MM.1S (cell line): ENCODE measurements around the gene ADAMTS17.

Experiments
- DNase-seq: peaks from one replicate; pipeline ENCODE4 v3.0.0-alpha.2; 2015
- H2AFZ ChIP-seq: fragments of 300-600 bp; sonication (generic); 2 replicates; pipeline ENCODE4 v1.6.0; 2016; ENCODE audit warnings: antibody characterized with exemption, low read length
- H3F3A ChIP-seq: fragments of 300-600 bp; sonication (generic); 2 replicates; pipeline ENCODE4 v1.6.1; 2016; ENCODE audit warnings: mild to moderate bottlenecking, antibody characterized with exemption, low read length, moderate library complexity, mixed read lengths; ENCODE audit not compliant: insufficient read depth
- H3K27ac ChIP-seq: fragments of 300-600 bp; sonication (generic); 2 replicates; pipeline ENCODE4 v1.5.1; 2016; ENCODE audit warnings: mild to moderate bottlenecking, low read length
- H3K27me3 ChIP-seq: fragments of 300-600 bp; sonication (generic); replicated peaks from 2 replicates; pipeline ENCODE4 v1.6.0; 2016; ENCODE audit warnings: low read length; ENCODE audit not compliant: insufficient read depth
- H3K36me3 ChIP-seq: fragments of 300-600 bp; sonication (generic); replicated peaks from 2 replicates; pipeline ENCODE4 v1.6.1; 2016; ENCODE audit warnings: mild to moderate bottlenecking, low read length, mixed read lengths; ENCODE audit not compliant: insufficient read depth
- H3K4me1 ChIP-seq: fragments of 300-600 bp; sonication (generic); 2 replicates; pipeline ENCODE4 v1.6.1; 2016; ENCODE audit warnings: low read length, mixed read lengths
- H3K4me2 ChIP-seq: fragments of 300-600 bp; sonication (generic); 2 replicates; pipeline ENCODE4 v1.6.0; 2016; ENCODE audit warnings: low read depth, low read length
- H3K4me3 ChIP-seq: fragments of 300-600 bp; sonication (generic); 2 replicates; pipeline ENCODE4 v1.5.1; 2016; ENCODE audit warnings: low read length, mixed read lengths
- H3K79me2 ChIP-seq: fragments of 300-600 bp; sonication (generic); 2 replicates; pipeline ENCODE4 v1.6.1; 2016; ENCODE audit warnings: mixed run types, low read length, mixed read lengths
- H3K9ac ChIP-seq: fragments of 300-600 bp; sonication (generic); 2 replicates; pipeline ENCODE4 v1.6.1; 2016; ENCODE audit warnings: low read length, mixed read lengths
- H3K9me2 ChIP-seq: fragments of 300-600 bp; sonication (generic); replicated peaks from 2 replicates; pipeline ENCODE4 v1.6.1; 2016; ENCODE audit warnings: mild to moderate bottlenecking, low read length, mixed read lengths; ENCODE audit not compliant: insufficient read depth
- H3K9me3 ChIP-seq: fragments of 300-600 bp; sonication (generic); replicated peaks from 2 replicates; pipeline ENCODE4 v1.6.1; 2016; ENCODE audit warnings: mild to moderate bottlenecking, low read length, mixed read lengths; ENCODE audit not compliant: insufficient read depth
- H4K20me1 ChIP-seq: fragments of 300-600 bp; sonication (generic); 2 replicates; pipeline ENCODE4 v1.6.1; 2016; ENCODE audit warnings: mild to moderate bottlenecking, low read length, moderate library complexity, mixed read lengths; ENCODE audit not compliant: insufficient read depth
- CTCF ChIP-seq: fragments of 300-600 bp; sonication (generic); IDR thresholded peaks from 2 replicates; pipeline ENCODE4 v1.5.1; 2016; ENCODE audit warnings: antibody characterized with exemption, low read length, mixed read lengths
- EZH2 ChIP-seq: fragments of 300-600 bp; sonication (generic); optimal IDR thresholded peaks from 2 replicates; pipeline ENCODE3; 2017; ENCODE audit warnings: low read depth, mild to moderate bottlenecking, antibody characterized with exemption, low read length, mixed read lengths
- EZH2phosphoT487 ChIP-seq: fragments of 300-600 bp; sonication (generic); IDR thresholded peaks from 2 replicates; pipeline ENCODE4 v1.6.1; 2018; ENCODE audit warnings: antibody characterized with exemption, low read length

The ADAMTS17 gene

GRCh38 chr15:100348578-100348977 lies 6.8 kb upstream of the ADAMTS17 start:
- no peaks in the 10 kb centered on the region for H3K9me2 ChIP-seq
- H3K4me1 ChIP-seq: peaks cover 5% of the 10 kb centered on the region; the same call in 1 of the 2 replicates
- DNase-seq: no peak
- H3K4me3 ChIP-seq: no peak overlapping the region
- H4K20me1 ChIP-seq: no peaks in the 10 kb centered on the region
- H3K9me3 ChIP-seq: no peaks in the 10 kb centered on the region
- TF ChIP-seq EZH2: no peak
- TF ChIP-seq CTCF: no peak
- TF ChIP-seq EZH2phosphoT487: no peak
- H3F3A ChIP-seq: no peaks in the 10 kb centered on the region
- no peak overlapping the region for H3K4me2 ChIP-seq
- H2AFZ ChIP-seq: no peak overlapping the region
- H3K9ac ChIP-seq: no peak overlapping the region
- no peak overlapping the region for H3K27ac ChIP-seq
- H3K27me3 ChIP-seq: no peaks in the 10 kb centered on the region
- H3K79me2 ChIP-seq: no peaks in the 10 kb centered on the region
- H3K36me3 ChIP-seq: no peaks in the 10 kb centered on the region

- Histone ChIP-seq H3F3A (no peaks in the 10 kb centered on the region), H3K4me2 (no peak overlapping the region), H3K27me3 (no peaks in the 10 kb centered on the region), H2AFZ (no peak overlapping the region), H3K27ac (no peak overlapping the region), H3K9me3 (no peaks in the 10 kb centered on the region), H3K79me2 (no peaks in the 10 kb centered on the region), H3K4me3 (no peak overlapping the region), H3K9ac (no peak overlapping the region), H3K4me1 (peaks cover 5% of the 10 kb centered on the region; the same call in 1 of the 2 replicates), H4K20me1 (no peaks in the 10 kb centered on the region), H3K9me2 (no peaks in the 10 kb centered on the region), H3K36me3 (no peaks in the 10 kb centered on the region)
- no peak for DNase-seq
- TF ChIP-seq CTCF (no peak), EZH2phosphoT487 (no peak), EZH2 (no peak)
Observed at GRCh38 chr15:100346866-100347512, 5.2 kb upstream of the ADAMTS17 start.

- no peaks in the 10 kb centered on the region for H4K20me1 ChIP-seq
- no peaks in the 10 kb centered on the region for H3K36me3 ChIP-seq
- TF ChIP-seq CTCF: no peak
- no peak for TF ChIP-seq EZH2phosphoT487
- no peak for TF ChIP-seq EZH2
- H3K27me3 ChIP-seq: no peaks in the 10 kb centered on the region
- no peaks in the 10 kb centered on the region for H3K9me2 ChIP-seq
- DNase-seq: no peak
- no peaks in the 10 kb centered on the region for H3K9me3 ChIP-seq
- peaks cover 3% of the 10 kb centered on the region; the same call in 1 of the 2 replicates for H3K4me1 ChIP-seq
- no peaks in the 10 kb centered on the region for H3F3A ChIP-seq
- no peak overlapping the region for H3K27ac ChIP-seq
- no peak overlapping the region for H3K4me2 ChIP-seq
- H3K9ac ChIP-seq: no peak overlapping the region
- H3K4me3 ChIP-seq: no peak overlapping the region
- no peaks in the 10 kb centered on the region for H3K79me2 ChIP-seq
- H2AFZ ChIP-seq: no peak overlapping the region
Observed at GRCh38 chr15:100345438-100345837, 3.7 kb upstream of the ADAMTS17 start.
